Posterior vena cava (tissue), 2 donors: ENCODE results near the gene TLR6. TPM values are rescaled to one million over a fixed set of nuclear protein-coding genes. Genes with fewer than 3 reads are reported as not detected.
"Not testable (repeated sequence)": the region's sequence is repeated elsewhere in the genome, so short reads cannot be mapped to it uniquely, and the experiment has no call there.

Experiments
- DNase-seq: peaks from one replicate; pipeline ENCODE4 v3.0.0-alpha.2; 2020; ENCODE audit warnings: low spot score
- intact Hi-C, 2 donors: fragments of 100-400 bp; cut with DNase I; formaldehyde crosslinking; loops; one replicate each; pipeline versions ENCODE4 v1.14.1 to v1.14.2; 2022 to 2023
- total RNA-seq, 2 donors: library from RNA; stranded (reverse); fragmentation: NEBNext Ultra II Directional; extraction: Animal tissue kit (Norgen Biotek cat#: 25700); gene quantifications; one replicate each; pipeline ENCODE4 v1.2.1, GENCODE V29; 2021
- donor health status: DM: yes; HTN: yes; CAD: no.
- donor health status: DM: yes; HTN: yes; CAD: no.

Gene TLR6
- total RNA-seq, 2 donors from 2014 or later, result 4.9 to 6.0 TPM

- no peak for DNase-seq
- intact Hi-C loops, result no loop called here
Observed at GRCh38 chr4:38800961-38801450, 55.6 kb downstream of the TLR6 start.

- intact Hi-C loops, result no loop called here
- no peak for DNase-seq
Observed at GRCh38 chr4:38800366-38800765, 56.3 kb downstream of the TLR6 start.

- DNase-seq, result no peak
- intact Hi-C loops, result no loop called here
Observed at GRCh38 chr4:38795087-38795486, 61.5 kb downstream of the TLR6 start.

GRCh38 chr4:38794051-38794450, 62.6 kb downstream of the TLR6 start:
- intact Hi-C loops, result no loop called here

GRCh38 chr4:38791010-38791409, 65.6 kb downstream of the TLR6 start:
- intact Hi-C loops, result no loop called here

More at GRCh38 chr4:38794051-38794450, 62.6 kb downstream of the TLR6 start:
- DNase-seq, result no peak

GRCh38 chr4:38788317-38788716, 68.3 kb downstream of the TLR6 start:
- DNase-seq, result no peak
- intact Hi-C loops, result no loop called here

More at GRCh38 chr4:38791010-38791409, 65.6 kb downstream of the TLR6 start:
- no peak for DNase-seq

- intact Hi-C loops, result no loop called here
- no peak for DNase-seq
Observed at GRCh38 chr4:38787693-38788092, 68.9 kb downstream of the TLR6 start.

GRCh38 chr4:38785901-38786402, 70.7 kb downstream of the TLR6 start:
- intact Hi-C loops, result no loop called here
- DNase-seq, result no peak

- DNase-seq, result no peak
- intact Hi-C loops, result no loop called here
Observed at GRCh38 chr4:38785041-38785790, 71.4 kb downstream of the TLR6 start.

GRCh38 chr4:38784141-38784540, 72.5 kb downstream of the TLR6 start:
- intact Hi-C loops, result no loop called here
- DNase-seq, result no peak

GRCh38 chr4:38783109-38783460, 73.5 kb downstream of the TLR6 start:
- DNase-seq, result no peak
- intact Hi-C loops, result no loop called here

- intact Hi-C loops, result no loop called here
- DNase-seq, result no peak
Observed at GRCh38 chr4:38782452-38783108, 74.0 kb downstream of the TLR6 start, which contains the start of gene TLR10. TSS of gene TLR10 (minus strand) at chr4:38782990. CDS start at chr4:38775590, 7,400 bp downstream.

GRCh38 chr4:38781854-38782261, 74.8 kb downstream of the TLR6 start:
- intact Hi-C loops, result no loop called here
- DNase-seq, result no peak

GRCh38 chr4:38780833-38781484, 75.7 kb downstream of the TLR6 start:
- DNase-seq, result no peak
- intact Hi-C loops, result no loop called here

- no peak for DNase-seq
- intact Hi-C loops, result no loop called here
Observed at GRCh38 chr4:38779790-38780189, 76.8 kb downstream of the TLR6 start.

GRCh38 chr4:38777925-38778324, 78.7 kb downstream of the TLR6 start:
- intact Hi-C loops, DNase-seq: not testable (repeated sequence)

GRCh38 chr4:38775326-38775725, 81.3 kb downstream of the TLR6 start:
- no peak for DNase-seq
- intact Hi-C loops, result no loop called here

- no peak for DNase-seq
- intact Hi-C loops, result no loop called here
Observed at GRCh38 chr4:38774181-38774955, 82.2 kb downstream of the TLR6 start.
